Astrocyte of the cerebellum (primary cell): ENCODE results near the gene SETD4.

Source experiments
- DNase-seq: peaks from one replicate; pipeline ENCODE4 v3.0.0-alpha.2; 2011; ENCODE audit warnings: low read depth
- H3K4me3 ChIP-seq: 2 replicates; pipeline ENCODE4 v1.5.1; 2011; ENCODE audit warnings: mild to moderate bottlenecking, low read depth, low read length, moderate library complexity
- CTCF ChIP-seq: IDR thresholded peaks from 2 replicates; pipeline ENCODE4 v1.5.1; 2012; ENCODE audit warnings: low read length, low read depth, moderate library complexity, mild to moderate bottlenecking; ENCODE audit errors: missing control alignments
- in situ Hi-C: cut with HindIII; loops from 2 replicates; pipeline ENCODE4 v1.10.0; 2017; ENCODE audit warnings: low sequenced_read_pairs

Gene SETD4

GRCh38 chr21:36048357-36048756 is 12.0 kb downstream of the SETD4 start:
- in situ Hi-C loops: no loop called here
- no peak for TF ChIP-seq CTCF
- no peak overlapping the region for H3K4me3 ChIP-seq
- no peak for DNase-seq

GRCh38 chr21:36047139-36047538 is 13.2 kb downstream of the SETD4 start:
- no peak for DNase-seq
- in situ Hi-C loops: no loop called here
- no peak for TF ChIP-seq CTCF
- no peak overlapping the region for H3K4me3 ChIP-seq

- in situ Hi-C loops: no loop called here
- no peak overlapping the region for H3K4me3 ChIP-seq
- no peak for DNase-seq
- TF ChIP-seq CTCF: no peak
Measured at GRCh38 chr21:36045993-36046392, 14.3 kb downstream of the SETD4 start.

GRCh38 chr21:36044056-36044455 is 16.3 kb downstream of the SETD4 start:
- DNase-seq: no peak
- H3K4me3 ChIP-seq: no peak overlapping the region
- in situ Hi-C loops: no loop called here
- TF ChIP-seq CTCF: no peak

GRCh38 chr21:36041910-36042309 is 18.4 kb downstream of the SETD4 start:
- no peak overlapping the region for H3K4me3 ChIP-seq
- DNase-seq: no peak
- TF ChIP-seq CTCF: no peak
- in situ Hi-C loops: no loop called here

- H3K4me3 ChIP-seq: no peak overlapping the region
- in situ Hi-C loops: no loop called here
- no peak for DNase-seq
- no peak for TF ChIP-seq CTCF
Measured at GRCh38 chr21:36040389-36040788, 19.9 kb downstream of the SETD4 start.

GRCh38 chr21:36039861-36040260 is 20.5 kb downstream of the SETD4 start:
- H3K4me3 ChIP-seq: no peak overlapping the region
- no peak for TF ChIP-seq CTCF
- in situ Hi-C loops: no loop called here
- no peak for DNase-seq
